ENCODE results near the gene PFKL. TPM values are rescaled to one million over a fixed set of nuclear protein-coding genes. Genes with fewer than 3 reads are reported as not detected.

PFKL gene
- total and polyA plus RNA-seq, 8 donors = 80.3 to 116 (median 93.5) TPM

DNA sequence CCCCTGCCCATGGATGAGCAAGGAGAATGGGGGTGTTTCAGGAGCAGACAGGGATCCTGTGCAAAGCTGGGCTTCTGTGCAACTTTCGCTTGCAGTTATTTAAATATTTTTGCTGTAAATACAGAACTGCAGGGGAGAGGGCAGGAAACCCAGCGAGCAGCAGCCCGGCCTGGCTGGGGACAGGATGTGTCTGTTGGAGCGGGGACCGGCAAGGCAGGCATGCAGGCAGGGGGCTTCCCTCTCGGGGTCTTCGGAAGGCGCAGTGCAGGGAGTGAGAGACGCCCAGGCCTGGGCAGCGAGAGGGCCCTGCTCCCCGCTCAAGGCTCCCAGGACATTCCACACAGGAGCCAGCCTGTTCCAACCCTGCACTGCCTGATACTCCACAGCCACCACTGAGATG, 15.9 kb upstream of the PFKL start:
- TF ChIP-seq CTCF (IDR thresholded peaks at IDR 0.05) = no peak
- H3K27ac ChIP-seq = no peak overlapping the region
- H3K27me3 ChIP-seq = peaks cover 7 to 39% of the 10 kb centered on the region in 2 donors
- H3K4me3 ChIP-seq = no peak overlapping the region
- ATAC-seq (no peak), DNase-seq (peak in 1 of 4 donors; percentile 64)
- no peaks in the 10 kb centered on the region for H3K36me3 ChIP-seq
- no peaks in the 10 kb centered on the region for H3K9me3 ChIP-seq
- intact Hi-C loops (cut with DNase I) = no loop called here
- H3K4me1 ChIP-seq = peaks cover 0 to 6% of the 10 kb centered on the region in 2 donors

DNA sequence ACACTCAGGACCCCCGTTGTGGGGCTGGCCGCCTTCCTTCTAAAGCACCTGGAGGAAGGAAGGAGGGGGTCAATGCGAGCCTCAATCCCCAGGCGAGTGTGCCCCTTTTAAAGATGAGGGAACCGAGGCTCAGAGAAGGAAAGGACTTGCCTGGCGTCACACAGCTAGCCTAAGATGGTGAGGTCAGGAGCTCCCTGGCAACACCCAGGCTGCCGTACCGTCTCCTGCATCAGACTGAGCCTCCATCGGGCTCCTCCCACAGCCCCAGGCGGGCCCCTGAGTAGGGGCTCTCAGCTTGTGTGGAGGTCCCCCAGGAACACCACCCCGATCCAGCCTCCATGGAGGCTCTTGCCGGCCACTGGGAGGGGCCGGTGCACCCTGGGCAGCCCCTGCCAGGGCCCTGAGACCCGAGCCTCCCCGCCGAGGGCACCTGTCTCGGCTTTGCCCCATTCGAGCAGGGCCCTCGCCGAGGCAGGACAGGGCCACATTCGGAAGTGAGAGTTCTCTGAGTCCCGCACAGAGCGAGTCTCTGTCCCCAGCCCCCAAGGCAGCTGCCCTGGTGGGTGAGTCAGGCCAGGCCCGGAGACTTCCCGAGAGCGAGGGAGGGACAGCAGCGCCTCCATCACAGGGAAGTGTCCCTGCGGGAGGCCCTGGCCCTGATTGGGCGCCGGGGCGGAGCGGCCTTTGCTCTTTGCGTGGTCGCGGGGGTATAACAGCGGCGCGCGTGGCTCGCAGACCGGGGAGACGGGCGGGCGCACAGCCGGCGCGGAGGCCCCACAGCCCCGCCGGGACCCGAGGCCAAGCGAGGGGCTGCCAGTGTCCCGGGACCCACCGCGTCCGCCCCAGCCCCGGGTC, 14.5 kb upstream of the PFKL start, which contains the start of gene AIRE:
Gene AIRE, plus strand, starts transcription at position 739 of the 855 bp plus-strand sequence. CDS start 131 bp downstream, outside the sequence.
- ATAC-seq (peak; percentile 47), DNase-seq (peak in 1 of 4 donors; percentile 77)
- no peak within 1 kb of the TSS for H3K4me3 ChIP-seq
- H3K27ac ChIP-seq = no peak within 1 kb of the TSS
- H3K9me3 ChIP-seq = no peaks in the 10 kb centered on the region
- H3K27me3 ChIP-seq = peaks cover 7 to 39% of the 10 kb centered on the region in 2 donors
- intact Hi-C loops (cut with DNase I) = no loop called here
- no peak for TF ChIP-seq CTCF (IDR thresholded peaks at IDR 0.05)
- peaks cover 0 to 6% of the 10 kb centered on the region in 2 donors for H3K4me1 ChIP-seq
- H3K36me3 ChIP-seq = no peaks in the 10 kb centered on the region

- intact Hi-C loops (cut with DNase I) = no loop called here
- DNase-seq = peak in 1 of 4 donors; percentile 60
- Histone ChIP-seq H3K9me3 (no peaks in the 10 kb centered on the region), H3K36me3 (no peaks in the 10 kb centered on the region), H3K27me3 (peaks cover 7 to 39% of the 10 kb centered on the region in 2 donors), H3K27ac (no peak overlapping the region), H3K4me3 (no peak overlapping the region), H3K4me1 (peaks cover 0 to 6% of the 10 kb centered on the region in 2 donors)
- no peak for TF ChIP-seq CTCF (IDR thresholded peaks at IDR 0.05)
- ATAC-seq = no peak
Measured at GRCh38 chr21:44286086-44286715, 13.7 kb upstream of the PFKL start.

DNA sequence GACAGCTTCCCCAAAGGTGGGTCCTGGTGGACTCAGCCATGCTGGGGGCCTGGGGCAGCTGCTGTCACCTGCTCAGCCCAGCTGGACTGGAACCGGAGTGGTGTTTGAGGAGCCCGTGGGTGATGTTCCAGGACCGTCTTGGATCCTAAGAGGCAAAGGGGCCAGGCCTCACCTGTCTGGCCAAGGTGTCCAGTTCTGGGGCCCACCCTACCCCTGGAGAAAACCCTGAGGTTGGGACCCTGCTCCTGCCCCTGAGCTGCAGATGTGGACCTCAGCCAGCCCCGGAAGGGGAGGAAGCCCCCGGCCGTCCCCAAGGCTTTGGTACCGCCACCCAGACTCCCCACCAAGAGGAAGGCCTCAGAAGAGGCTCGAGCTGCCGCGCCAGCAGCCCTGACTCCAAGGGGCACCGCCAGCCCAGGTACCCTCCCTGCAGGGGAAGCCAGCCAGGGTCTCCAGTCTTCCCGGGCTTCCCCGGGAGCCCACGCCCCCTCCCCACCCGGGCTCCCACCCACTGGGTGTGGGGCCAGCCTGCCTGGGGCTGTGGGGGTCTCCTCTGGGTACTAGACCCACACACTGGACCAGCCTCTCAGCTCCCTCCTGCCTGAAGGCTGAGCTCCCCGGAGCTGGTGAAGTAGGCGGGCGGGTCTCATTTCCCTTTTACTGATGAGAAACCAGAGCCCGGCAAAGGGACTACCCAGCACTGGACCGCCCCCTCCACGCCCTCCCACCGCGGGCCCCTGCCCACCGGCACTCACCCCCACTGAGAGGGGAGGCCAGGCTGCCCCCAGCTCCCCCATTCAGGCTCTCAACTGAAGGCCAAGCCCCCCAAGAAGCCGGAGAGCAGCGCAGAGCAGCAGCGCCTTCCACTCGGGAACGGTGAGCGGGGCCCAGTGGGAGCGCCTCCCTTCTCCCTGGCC, 12.9 kb upstream of the PFKL start:
- no peak for TF ChIP-seq CTCF (IDR thresholded peaks at IDR 0.05)
- Histone ChIP-seq H3K36me3 (no peaks in the 10 kb centered on the region), H3K4me3 (no peak overlapping the region), H3K9me3 (no peaks in the 10 kb centered on the region), H3K27ac (no peak overlapping the region), H3K4me1 (peaks cover 0 to 6% of the 10 kb centered on the region in 2 donors), H3K27me3 (peaks cover 7 to 39% of the 10 kb centered on the region in 2 donors)
- intact Hi-C loops (cut with DNase I) = no loop called here
- ATAC-seq = no peak
- peak in 1 of 4 donors; percentile 74 for DNase-seq

Measured in left lung (tissue), 10 donors.